ENCODE results near the gene RAD51B.
A peak's percentile ranks its signal among the peaks of the same experiment; 100 is the strongest.

RAD51B gene

DNA sequence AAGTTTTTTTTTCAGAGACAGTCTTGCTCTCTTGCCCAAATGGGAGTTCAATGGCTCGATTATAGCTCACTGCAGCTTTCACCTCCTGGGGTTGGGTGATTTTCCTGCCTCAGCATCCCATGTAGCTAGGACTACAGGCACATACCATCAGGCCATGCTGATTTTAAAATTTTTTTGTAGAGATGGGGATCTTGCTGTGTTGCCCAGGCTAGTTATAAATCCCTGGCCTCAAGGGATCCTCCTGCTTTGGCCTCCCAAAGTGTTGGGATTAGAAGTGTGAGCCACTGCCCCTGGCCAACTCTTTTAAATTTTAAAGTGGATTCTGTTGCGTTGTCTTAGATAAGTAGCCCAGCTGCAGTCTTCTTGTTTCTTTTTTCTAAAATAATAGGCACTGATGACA lies 115.8 kb downstream of the RAD51B start:
- Histone ChIP-seq H3K4me3 (ENCODE audit: low read length) (no peak overlapping the region), H3K36me3 (ENCODE audit: control insufficient read depth, insufficient read depth, low read length, severe bottlenecking) (no peaks in the 10 kb centered on the region), H3K27me3 (replicated peaks; ENCODE audit: control insufficient read depth, insufficient read depth, low read length) (no peaks in the 10 kb centered on the region), H3K4me1 (ENCODE audit: control insufficient read depth, insufficient read depth, low read length) (peaks cover 40% of the 10 kb centered on the region), H3K9ac (ENCODE audit: low read length) (peak overlapping the region; percentile 68), H3K9me3 (ENCODE audit: control insufficient read depth, low read length) (peaks cover 2% of the 10 kb centered on the region)
- no peak for DNase-seq (ENCODE audit: low read depth)

DNA sequence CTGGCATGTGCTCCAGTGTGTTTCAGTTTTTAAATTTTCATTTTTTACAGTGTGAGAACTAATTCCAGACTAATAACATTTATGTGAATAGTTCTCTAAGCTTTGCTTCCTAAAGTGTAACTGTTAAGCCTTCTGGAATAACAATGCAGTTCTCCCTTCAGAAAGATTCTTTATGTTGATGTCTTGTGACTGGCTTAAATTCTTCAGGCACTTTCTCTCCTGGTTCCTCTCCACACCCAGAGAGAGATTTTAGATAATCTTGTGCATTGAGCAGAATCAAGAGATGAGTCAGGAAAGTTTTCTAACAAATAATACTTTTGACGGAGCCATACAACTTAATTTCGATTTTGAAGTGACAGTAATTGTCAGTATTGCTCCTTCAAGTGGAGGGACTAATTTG lies 118.5 kb downstream of the RAD51B start:
- Histone ChIP-seq H3K36me3 (ENCODE audit: control insufficient read depth, insufficient read depth, low read length, severe bottlenecking) (no peaks in the 10 kb centered on the region), H3K4me1 (ENCODE audit: control insufficient read depth, insufficient read depth, low read length) (peaks cover 66% of the 10 kb centered on the region), H3K9me3 (ENCODE audit: control insufficient read depth, low read length) (no peaks in the 10 kb centered on the region)

DNA sequence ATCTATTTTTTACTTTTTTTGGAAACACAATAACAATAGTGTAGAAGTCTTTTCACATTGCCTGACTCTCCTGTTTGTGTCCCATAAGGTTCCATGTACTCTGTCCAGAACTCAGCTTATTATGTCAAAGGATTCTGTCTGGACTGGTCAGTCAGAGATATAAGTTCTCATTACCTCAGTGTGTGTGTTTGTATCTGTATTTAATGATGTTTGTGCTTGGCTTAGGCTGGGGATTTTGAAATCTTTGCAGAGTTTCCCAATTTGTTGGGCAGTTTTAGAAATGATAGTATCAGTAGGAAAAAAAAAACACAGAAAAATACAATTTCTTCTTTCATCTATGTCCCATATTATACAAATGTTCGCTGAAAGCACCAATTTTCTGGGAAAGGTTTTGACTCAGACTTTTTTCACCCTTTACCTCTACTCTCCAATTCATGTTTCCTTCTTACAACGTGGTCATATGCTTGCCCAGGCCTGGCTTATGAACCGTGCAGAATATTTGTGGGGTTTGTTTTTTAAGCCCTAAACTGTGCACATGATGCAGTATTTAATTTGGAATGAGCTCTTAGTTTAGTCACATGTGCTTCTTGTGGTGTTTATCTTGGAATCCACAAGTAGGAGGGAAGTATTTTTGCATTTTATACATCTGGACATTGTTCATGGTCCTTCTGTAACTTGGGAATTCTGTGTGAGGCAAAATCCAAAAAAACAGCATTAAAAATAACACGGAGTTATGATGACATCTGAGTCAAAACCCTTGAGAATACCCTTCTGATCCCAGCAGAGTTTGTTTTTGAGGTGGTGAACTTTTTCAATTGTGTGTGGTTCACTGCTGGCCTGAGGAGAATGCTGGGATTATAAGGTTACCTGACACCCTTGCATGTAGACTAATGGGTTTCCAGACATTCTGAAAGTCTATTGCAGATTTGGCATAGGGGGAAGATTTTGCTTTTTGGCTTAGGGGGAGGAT lies 121.2 kb downstream of the RAD51B start:
- no peaks in the 10 kb centered on the region for H3K9me3 ChIP-seq (ENCODE audit: control insufficient read depth, low read length)
- H3K36me3 ChIP-seq (ENCODE audit: control insufficient read depth, insufficient read depth, low read length, severe bottlenecking): no peaks in the 10 kb centered on the region
- H3K9ac ChIP-seq (ENCODE audit: low read length): peak overlapping the region; percentile 91
- H3K27me3 ChIP-seq (replicated peaks; ENCODE audit: control insufficient read depth, insufficient read depth, low read length): no peaks in the 10 kb centered on the region
- H3K4me1 ChIP-seq (ENCODE audit: control insufficient read depth, insufficient read depth, low read length): peaks cover 76% of the 10 kb centered on the region
- peak overlapping the region; percentile 56 for H3K4me3 ChIP-seq (ENCODE audit: low read length)
- peak; percentile 91 for DNase-seq (ENCODE audit: low read depth)

More for the DNA sequence above, 118.5 kb downstream of the RAD51B start:
- peak overlapping the region; percentile 15 for H3K9ac ChIP-seq (ENCODE audit: low read length)
- no peak overlapping the region for H3K4me3 ChIP-seq (ENCODE audit: low read length)
- DNase-seq (ENCODE audit: low read depth): no peak
- H3K27me3 ChIP-seq (replicated peaks; ENCODE audit: control insufficient read depth, insufficient read depth, low read length): no peaks in the 10 kb centered on the region

DNA sequence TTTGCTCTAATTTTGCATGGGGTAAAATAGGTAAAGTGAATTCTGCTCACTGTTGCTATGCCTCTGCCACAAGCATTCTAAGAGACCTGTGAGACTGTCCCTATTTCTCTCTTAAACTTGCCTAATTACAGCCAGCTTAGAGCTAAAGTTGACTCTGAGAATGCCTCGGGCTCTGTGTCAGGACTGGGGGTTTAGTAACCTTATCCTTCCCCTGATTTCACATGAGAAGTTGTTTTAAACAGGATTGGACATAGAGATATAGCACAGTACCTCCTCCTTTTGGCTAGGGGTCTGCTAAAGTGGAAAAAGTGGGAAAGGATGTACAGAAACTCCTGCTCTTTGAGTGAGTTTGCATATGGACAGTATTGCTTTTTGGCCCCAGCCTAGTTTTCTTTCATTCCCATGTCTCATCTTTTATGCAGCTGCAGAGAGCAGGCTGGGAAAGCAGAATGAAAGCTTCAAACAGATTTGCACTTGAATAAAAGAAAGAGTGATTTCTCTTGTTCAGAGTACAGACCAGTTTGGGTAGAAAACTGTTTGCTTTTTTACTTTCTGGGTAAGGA lies 122.0 kb downstream of the RAD51B start:
- H3K27me3 ChIP-seq (replicated peaks; ENCODE audit: control insufficient read depth, insufficient read depth, low read length): no peaks in the 10 kb centered on the region
- peak overlapping the region; percentile 56 for H3K4me3 ChIP-seq (ENCODE audit: low read length)
- H3K9ac ChIP-seq (ENCODE audit: low read length): peak overlapping the region; percentile 91
- peaks cover 70% of the 10 kb centered on the region for H3K4me1 ChIP-seq (ENCODE audit: control insufficient read depth, insufficient read depth, low read length)
- peak; percentile 82 for DNase-seq (ENCODE audit: low read depth)
- no peaks in the 10 kb centered on the region for H3K36me3 ChIP-seq (ENCODE audit: control insufficient read depth, insufficient read depth, low read length, severe bottlenecking)
- no peaks in the 10 kb centered on the region for H3K9me3 ChIP-seq (ENCODE audit: control insufficient read depth, low read length)

DNA sequence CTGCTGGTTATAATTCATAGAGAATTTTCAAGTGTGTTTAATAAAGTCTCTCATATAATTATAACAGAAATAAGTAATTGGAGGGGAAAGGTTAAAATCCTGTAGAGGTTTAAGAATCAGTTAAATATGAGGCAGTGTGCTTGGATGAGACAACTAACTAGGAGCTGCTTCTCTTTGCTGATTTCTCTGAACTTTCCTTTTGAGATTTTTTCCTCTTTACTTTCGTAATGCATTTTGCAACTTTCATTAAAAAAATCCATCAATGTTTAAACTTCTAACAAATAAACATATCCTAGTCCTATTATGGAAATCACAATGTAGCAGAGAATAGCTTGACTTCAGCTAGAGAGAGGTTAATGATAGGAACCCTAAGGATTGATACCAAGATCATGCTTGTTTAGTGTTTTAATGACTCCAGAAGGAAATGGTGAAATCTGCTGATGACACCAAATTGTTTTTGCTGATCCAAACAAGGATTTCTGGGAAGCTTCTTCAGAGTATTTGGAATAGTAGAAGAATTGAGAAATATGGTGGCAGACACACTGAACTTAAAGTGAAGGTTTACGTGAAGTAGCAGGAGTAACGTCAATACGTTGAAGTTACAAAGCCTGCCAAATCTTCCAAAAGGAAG lies 122.6 kb downstream of the RAD51B start:
- H3K4me1 ChIP-seq (ENCODE audit: control insufficient read depth, insufficient read depth, low read length): peaks cover 68% of the 10 kb centered on the region
- H3K27me3 ChIP-seq (replicated peaks; ENCODE audit: control insufficient read depth, insufficient read depth, low read length): no peaks in the 10 kb centered on the region
- peak; percentile 46 for DNase-seq (ENCODE audit: low read depth)
- H3K4me3 ChIP-seq (ENCODE audit: low read length): peak overlapping the region; percentile 56
- peak overlapping the region; percentile 91 for H3K9ac ChIP-seq (ENCODE audit: low read length)
- no peaks in the 10 kb centered on the region for H3K9me3 ChIP-seq (ENCODE audit: control insufficient read depth, low read length)
- H3K36me3 ChIP-seq (ENCODE audit: control insufficient read depth, insufficient read depth, low read length, severe bottlenecking): no peaks in the 10 kb centered on the region

DNA sequence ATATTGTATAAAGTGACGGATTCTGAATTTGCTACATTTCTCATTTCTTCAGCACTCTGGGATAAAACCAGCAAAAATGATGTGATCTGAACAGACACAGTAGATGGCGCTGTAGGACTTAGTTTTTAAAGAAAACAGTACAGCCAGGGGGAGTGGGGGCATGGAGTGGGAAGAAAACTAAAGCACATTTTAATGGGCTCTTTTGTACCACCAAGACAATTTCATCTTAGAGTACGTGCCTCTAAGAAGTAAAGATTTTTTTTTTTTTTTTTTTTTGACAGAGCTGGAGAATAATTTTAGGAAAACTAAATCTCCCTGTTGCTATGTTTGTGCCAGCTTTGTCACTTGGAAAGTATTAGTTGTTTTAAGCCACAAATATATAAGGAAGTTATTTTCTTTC lies 124.4 kb downstream of the RAD51B start:
- H3K9me3 ChIP-seq (ENCODE audit: control insufficient read depth, low read length): no peaks in the 10 kb centered on the region
- peak overlapping the region; percentile 91 for H3K9ac ChIP-seq (ENCODE audit: low read length)
- H3K27me3 ChIP-seq (replicated peaks; ENCODE audit: control insufficient read depth, insufficient read depth, low read length): no peaks in the 10 kb centered on the region
- H3K4me3 ChIP-seq (ENCODE audit: low read length): no peak overlapping the region
- peaks cover 57% of the 10 kb centered on the region for H3K4me1 ChIP-seq (ENCODE audit: control insufficient read depth, insufficient read depth, low read length)
- no peaks in the 10 kb centered on the region for H3K36me3 ChIP-seq (ENCODE audit: control insufficient read depth, insufficient read depth, low read length, severe bottlenecking)
- DNase-seq (ENCODE audit: low read depth): peak; percentile 97

DNA sequence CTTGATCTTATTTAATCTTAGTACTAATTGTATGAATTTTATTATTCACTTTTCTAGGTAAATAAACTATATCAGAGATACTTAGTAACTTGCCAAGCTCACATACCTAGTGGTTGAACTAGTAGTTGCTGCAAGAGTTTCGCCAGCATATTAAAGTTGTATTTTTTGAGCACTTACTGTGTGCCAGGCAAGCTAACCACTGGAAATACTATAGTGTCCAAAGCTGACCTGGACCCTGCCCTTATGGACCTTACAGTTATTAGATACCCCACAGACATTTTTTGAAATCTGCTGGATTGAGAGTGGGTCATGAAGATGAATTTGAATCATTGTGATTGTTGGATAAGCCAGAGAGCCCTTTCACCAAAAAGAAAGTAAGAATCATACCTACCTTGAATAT lies 125.0 kb downstream of the RAD51B start:
- Histone ChIP-seq H3K4me3 (ENCODE audit: low read length) (no peak overlapping the region), H3K36me3 (ENCODE audit: control insufficient read depth, insufficient read depth, low read length, severe bottlenecking) (no peaks in the 10 kb centered on the region), H3K9me3 (ENCODE audit: control insufficient read depth, low read length) (no peaks in the 10 kb centered on the region), H3K9ac (ENCODE audit: low read length) (peak overlapping the region; percentile 91), H3K4me1 (ENCODE audit: control insufficient read depth, insufficient read depth, low read length) (peaks cover 52% of the 10 kb centered on the region), H3K27me3 (replicated peaks; ENCODE audit: control insufficient read depth, insufficient read depth, low read length) (no peaks in the 10 kb centered on the region)
- DNase-seq (ENCODE audit: low read depth): no peak

DNA sequence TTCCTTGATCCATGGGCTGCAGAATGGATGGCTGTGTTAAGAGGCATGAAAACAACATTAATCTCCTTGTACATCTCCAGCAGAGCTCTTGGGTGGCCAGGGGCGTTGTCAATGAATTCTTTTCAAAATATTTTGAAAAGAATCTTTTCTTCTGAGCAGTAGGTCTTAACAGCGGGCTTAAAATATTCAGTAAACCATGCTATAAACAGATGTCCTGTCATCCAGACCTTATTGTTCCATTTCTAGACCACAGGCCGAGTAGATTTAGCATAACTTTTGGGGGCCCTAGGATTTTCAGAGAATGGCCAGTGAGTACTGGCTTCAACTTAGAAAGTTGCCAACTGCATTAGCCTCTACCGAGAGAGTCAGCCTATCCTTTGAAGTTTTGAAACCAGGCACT lies 130.2 kb downstream of the RAD51B start:
- no peak overlapping the region for H3K9ac ChIP-seq (ENCODE audit: low read length)
- no peak for DNase-seq (ENCODE audit: low read depth)
- H3K27me3 ChIP-seq (replicated peaks; ENCODE audit: control insufficient read depth, insufficient read depth, low read length): no peaks in the 10 kb centered on the region
- H3K9me3 ChIP-seq (ENCODE audit: control insufficient read depth, low read length): peaks cover 3% of the 10 kb centered on the region
- H3K36me3 ChIP-seq (ENCODE audit: control insufficient read depth, insufficient read depth, low read length, severe bottlenecking): no peaks in the 10 kb centered on the region
- peaks cover 23% of the 10 kb centered on the region for H3K4me1 ChIP-seq (ENCODE audit: control insufficient read depth, insufficient read depth, low read length)
- H3K4me3 ChIP-seq (ENCODE audit: low read length): no peak overlapping the region

DNA sequence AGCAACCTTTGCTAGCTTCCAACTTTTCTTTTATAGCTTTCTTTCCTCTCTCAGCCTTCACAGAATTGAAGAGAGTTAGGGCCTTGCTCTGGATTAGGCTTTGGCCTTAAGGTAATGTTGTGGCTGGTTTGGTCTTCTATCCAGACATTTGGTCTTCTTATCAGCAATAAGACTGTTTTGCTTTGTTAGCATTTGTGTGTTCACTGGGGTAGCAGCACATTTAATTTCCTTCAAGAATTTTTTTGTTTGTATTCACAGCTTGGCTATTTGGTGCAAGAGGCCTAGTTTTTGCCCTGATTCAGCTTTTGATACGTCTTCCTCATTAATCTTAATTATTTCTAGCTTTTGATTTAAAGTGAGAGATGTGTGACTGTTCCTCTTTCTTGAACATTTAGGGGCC lies 130.8 kb downstream of the RAD51B start:
- Histone ChIP-seq H3K36me3 (ENCODE audit: control insufficient read depth, insufficient read depth, low read length, severe bottlenecking) (no peaks in the 10 kb centered on the region), H3K27me3 (replicated peaks; ENCODE audit: control insufficient read depth, insufficient read depth, low read length) (no peaks in the 10 kb centered on the region), H3K9me3 (ENCODE audit: control insufficient read depth, low read length) (peaks cover 3% of the 10 kb centered on the region), H3K4me3 (ENCODE audit: low read length) (no peak overlapping the region), H3K9ac (ENCODE audit: low read length) (no peak overlapping the region), H3K4me1 (ENCODE audit: control insufficient read depth, insufficient read depth, low read length) (peaks cover 19% of the 10 kb centered on the region)
- no peak for DNase-seq (ENCODE audit: low read depth)

DNA sequence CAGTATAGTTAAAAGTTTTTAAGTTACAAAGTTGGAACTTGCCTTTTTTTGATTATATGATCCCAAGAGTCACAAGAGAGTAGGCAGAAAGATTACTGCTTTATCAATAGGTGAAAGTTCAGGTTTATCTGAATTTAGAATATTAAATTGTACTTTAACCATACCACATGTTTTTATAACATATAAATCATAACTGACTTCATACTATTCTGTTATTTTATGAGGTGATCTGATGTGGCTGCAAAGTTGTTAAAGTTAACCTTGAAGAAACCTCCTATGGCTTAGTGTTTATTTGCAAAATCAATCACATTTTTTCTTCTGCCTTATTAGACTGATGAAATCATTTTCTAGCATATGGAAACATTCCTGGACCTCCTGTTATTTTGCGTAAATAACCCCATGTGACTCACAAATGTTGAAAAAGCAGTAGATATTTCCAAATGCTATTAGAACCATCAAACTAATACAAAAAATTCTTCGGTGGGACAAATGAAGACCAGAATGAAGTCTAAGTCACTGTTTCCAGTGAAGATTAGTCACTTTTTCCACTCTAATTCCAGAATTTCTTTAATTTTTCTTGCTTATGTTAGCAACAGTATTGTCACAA lies 132.1 kb downstream of the RAD51B start:
- Histone ChIP-seq H3K9me3 (ENCODE audit: control insufficient read depth, low read length) (peaks cover 3% of the 10 kb centered on the region), H3K36me3 (ENCODE audit: control insufficient read depth, insufficient read depth, low read length, severe bottlenecking) (no peaks in the 10 kb centered on the region), H3K4me3 (ENCODE audit: low read length) (no peak overlapping the region), H3K4me1 (ENCODE audit: control insufficient read depth, insufficient read depth, low read length) (peaks cover 19% of the 10 kb centered on the region), H3K27me3 (replicated peaks; ENCODE audit: control insufficient read depth, insufficient read depth, low read length) (no peaks in the 10 kb centered on the region), H3K9ac (ENCODE audit: low read length) (peak overlapping the region; percentile 50)
- DNase-seq (ENCODE audit: low read depth): no peak

DNA sequence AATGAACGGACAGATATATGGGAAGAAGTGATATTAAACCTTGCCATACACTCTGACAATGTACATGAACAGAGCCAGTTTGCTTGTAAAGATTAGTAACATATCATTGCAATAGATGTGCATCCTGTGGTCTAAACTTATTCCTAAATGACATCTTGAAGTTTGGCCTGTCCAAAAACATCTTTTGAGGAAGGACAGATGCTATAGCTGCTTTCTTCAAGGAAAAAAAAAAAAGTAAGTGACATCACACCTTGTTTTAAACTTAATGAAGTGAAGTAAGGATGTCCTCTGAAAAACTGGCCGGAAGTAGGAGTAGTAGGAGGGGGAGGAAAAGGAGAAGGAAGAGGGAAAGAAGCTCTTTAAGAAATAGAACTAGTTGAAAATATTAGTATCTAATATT lies 132.8 kb downstream of the RAD51B start:
- H3K27me3 ChIP-seq (replicated peaks; ENCODE audit: control insufficient read depth, insufficient read depth, low read length): no peaks in the 10 kb centered on the region
- H3K36me3 ChIP-seq (ENCODE audit: control insufficient read depth, insufficient read depth, low read length, severe bottlenecking): no peaks in the 10 kb centered on the region
- H3K4me1 ChIP-seq (ENCODE audit: control insufficient read depth, insufficient read depth, low read length): peaks cover 19% of the 10 kb centered on the region
- peaks cover 3% of the 10 kb centered on the region for H3K9me3 ChIP-seq (ENCODE audit: control insufficient read depth, low read length)
- no peak for DNase-seq (ENCODE audit: low read depth)
- H3K4me3 ChIP-seq (ENCODE audit: low read length): no peak overlapping the region
- peak overlapping the region; percentile 25 for H3K9ac ChIP-seq (ENCODE audit: low read length)
